Cardiac ventricle fibroblast (primary cell): ENCODE measurements around the gene CREBL2. TPM values are rescaled to one million over a fixed set of nuclear protein-coding genes. Genes with fewer than 3 reads are reported as not detected.

ENCODE experiments used
- total RNA-seq: library from RNA; depleted of rRNA; stranded (reverse); fragments of >200 nt; gene quantifications from 2 replicates; pipeline ENCODE4 v1.2.3, GENCODE V29; 2015

CREBL2 gene, protein sequence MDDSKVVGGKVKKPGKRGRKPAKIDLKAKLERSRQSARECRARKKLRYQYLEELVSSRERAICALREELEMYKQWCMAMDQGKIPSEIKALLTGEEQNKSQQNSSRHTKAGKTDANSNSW
- 22.0 and 28.7 TPM in 2 replicates for total RNA-seq

DNA sequence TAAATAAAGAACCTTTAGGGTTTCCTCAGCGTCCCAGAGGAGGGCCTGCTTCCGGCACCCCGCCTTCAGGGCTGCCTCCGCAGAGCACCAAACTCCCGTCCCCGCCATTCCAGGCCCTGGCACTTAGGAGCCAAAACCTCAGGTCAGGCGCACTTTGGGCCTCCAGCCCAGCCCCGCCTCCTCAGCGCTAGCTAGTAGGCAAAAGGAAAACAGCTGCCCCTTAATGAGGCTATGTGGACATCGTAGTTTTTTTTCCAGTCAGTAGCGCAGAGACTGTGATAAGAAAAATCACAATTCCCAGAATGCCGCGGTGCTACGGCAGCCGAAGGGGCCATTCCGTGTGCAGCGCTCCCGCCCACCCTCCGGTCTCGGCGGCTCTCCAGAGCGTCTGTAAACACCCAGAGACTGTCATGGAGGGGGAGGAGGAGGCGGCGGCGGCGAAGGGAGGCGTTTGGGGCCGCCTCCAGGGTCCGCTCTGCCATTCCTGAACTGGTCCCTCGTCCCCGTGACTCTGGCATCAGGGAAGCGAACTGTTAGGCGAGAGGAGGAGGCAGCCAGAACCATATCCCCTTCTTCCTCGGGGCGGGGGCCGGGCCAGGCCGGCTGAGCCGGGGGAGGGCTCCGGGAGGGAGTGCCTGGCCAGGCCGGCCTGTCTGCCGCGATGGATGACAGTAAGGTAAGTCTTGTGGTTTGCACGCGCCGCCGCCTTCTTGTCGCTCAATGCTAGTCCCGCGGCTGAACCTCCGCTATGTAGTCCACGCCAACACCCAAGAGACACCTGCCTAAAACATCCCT is at the start of gene CREBL2:
Gene CREBL2, plus strand, starts transcription at position 365 of the 795 bp plus-strand sequence. Its CDS starts 297 bp downstream, at position 662.

DNA sequence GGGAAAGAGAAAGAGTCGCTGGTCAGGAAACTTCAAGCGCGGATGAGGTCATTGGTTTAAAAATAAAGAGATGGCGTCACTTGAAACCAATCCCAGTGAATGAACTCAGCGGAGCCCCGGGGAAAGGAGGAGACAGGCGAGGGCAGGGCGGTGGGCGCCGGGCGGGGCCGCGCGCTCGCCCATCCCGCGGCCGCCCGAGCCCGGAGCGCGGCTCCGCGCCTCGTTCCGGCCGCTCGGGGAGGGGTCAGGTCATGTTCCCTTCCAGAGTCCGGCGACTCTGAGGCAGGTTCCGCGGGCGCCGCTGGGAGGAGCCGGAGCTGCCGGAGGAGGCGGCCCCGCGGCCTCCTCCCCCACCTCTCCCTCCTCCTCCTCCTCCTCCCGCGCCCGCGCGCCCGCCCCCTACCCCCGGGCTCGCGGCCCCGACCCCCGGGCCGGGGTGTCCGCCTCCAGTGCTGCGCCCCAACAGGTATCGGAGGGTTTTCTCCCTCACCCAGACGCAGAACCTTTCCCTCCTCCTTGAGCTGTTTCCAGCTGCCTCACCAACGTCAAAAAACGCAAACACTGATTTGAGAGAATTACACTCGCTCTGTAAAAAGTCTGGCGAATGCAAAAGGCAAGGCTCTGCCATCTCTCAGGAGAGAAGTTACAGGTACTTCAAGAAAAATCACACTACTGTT is 49.0 kb upstream of the CREBL2 start, which contains the start of gene DUSP16:
Gene DUSP16, minus strand, starts transcription at position 279 of the 677 bp plus-strand sequence. CDS start 41,765 bp downstream, outside the sequence.

Other genes starting within 250 kb of the CREBL2 start
- gene DUSP16, start 49.0 kb upstream of the CREBL2 start, total RNA-seq, result 4.8 and 5.0 TPM in 2 replicates
- not detected in 2 replicates for gene GPR19, start 84.3 kb downstream of the CREBL2 start, total RNA-seq
- 34.2 and 36.3 TPM in 2 replicates for gene CDKN1B, start 105.5 kb downstream of the CREBL2 start, total RNA-seq
- 1.5 and 3.2 TPM in 2 replicates for gene APOLD1, start 173.8 kb downstream of the CREBL2 start, total RNA-seq
- 45.1 and 56.6 TPM in 2 replicates for gene DDX47, start 201.5 kb downstream of the CREBL2 start, total RNA-seq